Osteoblast (primary cell): ENCODE measurements around the gene PDGFA. TPM values are rescaled to one million over a fixed set of nuclear protein-coding genes. Genes with fewer than 3 reads are reported as not detected.

Experiments used
- DNase-seq: peaks from one replicate; pipeline ENCODE4 v3.0.0; 2011; ENCODE audit warnings: low spot score, mixed read lengths; ENCODE audit not compliant: insufficient read length; ENCODE audit errors: missing footprints
- H2AFZ ChIP-seq: 2 replicates; pipeline ENCODE4 v1.6.0; 2011; ENCODE audit warnings: mild to moderate bottlenecking, low read length
- H3K27ac ChIP-seq: 2 replicates; pipeline ENCODE4 v1.5.1; 2011; ENCODE audit warnings: mild to moderate bottlenecking, low read depth, low read length, moderate library complexity
- H3K27me3 ChIP-seq: 2 replicates; pipeline ENCODE4 v1.6.0; 2012; ENCODE audit warnings: mild to moderate bottlenecking, control low read depth, inconsistent platforms, low read length, moderate library complexity; ENCODE audit not compliant: insufficient read depth
- H3K36me3 ChIP-seq: 2 replicates; pipeline ENCODE4 v1.5.1; 2011; ENCODE audit warnings: mild to moderate bottlenecking, low read length, control low read depth, moderate library complexity; ENCODE audit not compliant: insufficient read depth
- H3K4me1 ChIP-seq: 2 replicates; pipeline ENCODE4 v1.5.1; 2011; ENCODE audit warnings: mild to moderate bottlenecking, low read length, control low read depth, moderate library complexity; ENCODE audit not compliant: insufficient read depth
- H3K4me2 ChIP-seq: 2 replicates; pipeline ENCODE4 v1.6.0; 2011; ENCODE audit warnings: mild to moderate bottlenecking, low read length; ENCODE audit not compliant: insufficient read depth
- H3K4me3 ChIP-seq: fragments of 200-600 bp; sonication (generic); 3 replicates; pipeline ENCODE4 v1.5.1; 2012; ENCODE audit warnings: mild to moderate bottlenecking, low read length, inconsistent platforms; ENCODE audit not compliant: insufficient read depth
- H3K79me2 ChIP-seq: 2 replicates; pipeline ENCODE4 v1.6.0; 2012; ENCODE audit warnings: mild to moderate bottlenecking, low read length, control low read depth, inconsistent platforms; ENCODE audit not compliant: insufficient read depth
- H3K9me3 ChIP-seq: 2 replicates; pipeline ENCODE4 v1.5.1; 2011; ENCODE audit warnings: low read depth, low read length, control low read depth
- H4K20me1 ChIP-seq: 2 replicates; pipeline ENCODE4 v1.6.0; 2012; ENCODE audit warnings: mild to moderate bottlenecking, low read length, control low read depth; ENCODE audit not compliant: insufficient read depth
- CTCF ChIP-seq: IDR thresholded peaks from 2 replicates; pipeline ENCODE4 v1.5.1; 2011; ENCODE audit warnings: mild to moderate bottlenecking, low read depth, low read length, moderate library complexity; ENCODE audit errors: extremely low read depth
- total RNA-seq: library from RNA; depleted of rRNA; stranded (reverse); fragments of >200 nt; gene quantifications from 2 replicates; pipeline ENCODE4 v1.2.3, GENCODE V29; 2012

PDGFA gene
- total RNA-seq, 1 donor = 32.6 TPM

GRCh38 chr7:459584-460373 is 59.9 kb downstream of the PDGFA start:
- H3K79me2 ChIP-seq = no peaks in the 10 kb centered on the region
- peak overlapping the region; percentile 71 for H3K4me2 ChIP-seq
- H3K36me3 ChIP-seq = no peaks in the 10 kb centered on the region
- peak; percentile 93 for DNase-seq
- no peaks in the 10 kb centered on the region for H3K27me3 ChIP-seq
- H3K4me3 ChIP-seq = peak overlapping the region; percentile 54
- H2AFZ ChIP-seq = peak overlapping the region; percentile 86
- H3K9me3 ChIP-seq = no peaks in the 10 kb centered on the region
- no peaks in the 10 kb centered on the region for H4K20me1 ChIP-seq
- TF ChIP-seq CTCF = no peak
- peak overlapping the region; percentile 79 for H3K27ac ChIP-seq
- H3K4me1 ChIP-seq = peaks cover 30% of the 10 kb centered on the region

GRCh38 chr7:458511-459245 is 61.0 kb downstream of the PDGFA start:
- H3K27ac ChIP-seq = no peak overlapping the region
- no peak for TF ChIP-seq CTCF
- no peaks in the 10 kb centered on the region for H3K9me3 ChIP-seq
- H3K79me2 ChIP-seq = no peaks in the 10 kb centered on the region
- no peak for DNase-seq
- H3K4me1 ChIP-seq = peaks cover 30% of the 10 kb centered on the region
- no peaks in the 10 kb centered on the region for H4K20me1 ChIP-seq
- H3K4me2 ChIP-seq = no peak overlapping the region
- no peak overlapping the region for H3K4me3 ChIP-seq
- H2AFZ ChIP-seq = no peak overlapping the region
- no peaks in the 10 kb centered on the region for H3K36me3 ChIP-seq
- H3K27me3 ChIP-seq = no peaks in the 10 kb centered on the region

GRCh38 chr7:457814-458510 is 61.7 kb downstream of the PDGFA start:
- Histone ChIP-seq H3K4me1 (peaks cover 35% of the 10 kb centered on the region), H4K20me1 (no peaks in the 10 kb centered on the region), H3K27ac (no peak overlapping the region), H3K4me2 (no peak overlapping the region), H3K9me3 (no peaks in the 10 kb centered on the region), H2AFZ (no peak overlapping the region), H3K36me3 (no peaks in the 10 kb centered on the region), H3K79me2 (no peaks in the 10 kb centered on the region), H3K4me3 (no peak overlapping the region), H3K27me3 (no peaks in the 10 kb centered on the region)
- peak; percentile 94 for DNase-seq
- TF ChIP-seq CTCF = no peak
